GM19455 (cell line): Measurements from ENCODE around the gene RAPGEF1.
"Not testable (repeated sequence)": the region's sequence is repeated elsewhere in the genome, so short reads cannot be mapped to it uniquely, and the experiment has no call there.

Experiments
- ATAC-seq: cut with Tn5 transposase; IDR thresholded peaks from one replicate; pipeline ENCODE4 v1.9.1; 2021; ENCODE audit not compliant: unreplicated experiment

Gene RAPGEF1

DNA sequence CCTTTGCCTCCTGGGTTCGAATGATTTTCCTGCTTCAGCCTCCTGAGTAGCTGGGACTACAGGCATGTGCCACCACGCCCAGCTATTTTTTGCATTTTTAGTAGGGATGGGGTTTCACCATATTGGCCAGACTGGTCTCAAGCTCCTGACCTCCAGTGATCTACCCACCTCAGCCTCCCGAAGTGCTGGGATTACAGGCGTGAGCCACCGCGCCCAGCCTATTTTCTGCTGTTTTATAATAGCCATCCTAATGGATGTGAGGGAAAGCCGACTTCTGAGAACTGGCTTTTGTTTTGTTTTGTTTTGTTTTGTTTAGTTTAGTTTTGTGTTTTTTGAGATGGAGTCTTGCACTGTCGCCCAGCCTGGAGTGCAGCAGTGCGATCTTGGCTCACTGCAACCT, 13.9 kb upstream of the RAPGEF1 start:
- ATAC-seq: not testable (repeated sequence)

DNA sequence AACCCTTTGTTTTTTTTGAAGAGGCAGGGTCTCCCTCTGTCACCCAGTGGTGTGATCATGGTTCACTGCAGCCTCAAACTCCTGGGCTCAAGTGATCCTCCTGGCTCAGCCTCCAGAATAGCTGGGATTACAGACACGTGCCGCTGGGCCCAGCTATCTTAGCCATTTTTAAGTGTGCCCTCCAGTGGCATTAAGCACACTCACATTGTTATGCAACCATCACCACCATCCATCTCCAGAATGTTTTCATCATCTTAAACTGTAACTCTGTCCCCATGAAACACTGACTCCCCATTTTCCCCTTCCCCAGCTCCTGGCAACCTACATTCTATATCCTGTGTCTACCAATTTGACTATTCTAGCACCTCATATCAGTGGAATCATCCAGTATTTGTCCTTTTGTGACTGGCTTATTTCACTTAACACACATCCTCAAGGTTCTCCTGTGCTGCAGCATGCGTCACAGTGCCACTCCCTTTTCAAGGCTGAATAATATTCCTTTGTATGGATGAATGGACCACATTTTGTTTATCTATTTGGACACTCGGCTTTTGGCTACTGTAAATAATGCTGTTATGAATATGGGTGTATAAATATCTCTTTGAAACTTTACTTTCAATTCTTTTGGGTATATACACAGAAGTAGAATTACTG, 12.5 kb upstream of the RAPGEF1 start:
- no peak for ATAC-seq

DNA sequence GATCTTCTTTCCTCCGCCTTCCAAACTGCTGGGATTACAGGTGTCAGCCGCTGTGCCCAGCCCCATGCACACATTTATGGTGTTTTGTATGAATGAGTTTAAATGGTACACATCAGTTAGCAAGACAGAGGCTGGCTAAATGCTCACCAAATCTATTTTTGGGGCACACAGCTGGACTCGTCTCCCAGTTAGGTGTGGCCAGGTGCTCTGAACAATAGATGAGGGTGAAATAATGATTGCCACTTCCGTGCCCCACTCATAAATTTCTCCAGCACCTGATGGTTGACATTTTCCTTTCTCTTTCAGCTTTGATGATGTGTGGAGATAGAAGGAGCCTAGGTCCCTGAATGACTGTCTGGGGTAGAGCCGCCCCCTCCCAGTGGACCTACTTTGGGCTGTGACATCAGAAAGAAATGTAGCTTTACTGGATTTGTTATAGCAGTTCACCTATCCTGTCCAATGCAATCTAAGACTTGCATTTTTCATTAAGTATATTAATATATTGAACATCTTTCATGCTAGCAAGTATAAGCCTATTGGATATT, 8.6 kb upstream of the RAPGEF1 start:
- ATAC-seq: no peak

DNA sequence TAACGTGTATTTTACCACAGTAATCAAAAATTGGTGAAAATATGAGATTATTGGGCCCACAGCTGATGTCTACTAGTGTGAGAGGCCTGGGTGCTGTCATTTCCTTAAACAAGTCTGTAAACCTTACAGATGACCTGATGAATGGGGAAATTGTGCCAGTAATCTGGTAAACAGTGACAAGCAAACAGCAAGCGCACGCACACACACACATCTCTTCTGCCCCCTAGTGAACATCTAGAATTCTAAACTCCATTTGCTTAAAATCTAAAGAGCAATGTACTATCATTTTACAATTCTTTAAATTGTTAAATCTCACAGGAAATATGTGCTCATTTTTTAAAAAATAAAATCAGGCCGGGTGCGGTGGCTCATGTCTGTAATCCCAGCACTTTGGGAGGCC, 7.5 kb upstream of the RAPGEF1 start:
- no peak for ATAC-seq

DNA sequence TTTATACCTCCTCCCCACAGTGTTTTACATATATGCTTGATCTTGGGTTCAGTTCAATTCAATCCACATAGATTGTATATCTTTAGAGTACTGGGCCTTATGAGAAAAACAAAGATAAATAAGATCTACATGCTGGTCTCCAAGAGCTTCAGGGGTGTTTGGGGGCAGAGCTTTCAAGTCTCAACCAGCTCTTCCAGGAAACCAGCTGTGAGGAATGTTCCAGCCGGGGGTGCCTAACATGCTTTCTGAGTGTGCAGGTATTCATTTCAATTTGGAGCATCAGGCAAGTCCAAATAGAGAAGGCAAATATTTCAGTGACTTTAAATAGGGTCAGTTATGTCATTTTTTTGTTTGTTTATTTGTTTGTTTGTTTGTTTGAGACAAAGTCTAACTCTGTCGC, 5.7 kb upstream of the RAPGEF1 start:
- no peak for ATAC-seq

DNA sequence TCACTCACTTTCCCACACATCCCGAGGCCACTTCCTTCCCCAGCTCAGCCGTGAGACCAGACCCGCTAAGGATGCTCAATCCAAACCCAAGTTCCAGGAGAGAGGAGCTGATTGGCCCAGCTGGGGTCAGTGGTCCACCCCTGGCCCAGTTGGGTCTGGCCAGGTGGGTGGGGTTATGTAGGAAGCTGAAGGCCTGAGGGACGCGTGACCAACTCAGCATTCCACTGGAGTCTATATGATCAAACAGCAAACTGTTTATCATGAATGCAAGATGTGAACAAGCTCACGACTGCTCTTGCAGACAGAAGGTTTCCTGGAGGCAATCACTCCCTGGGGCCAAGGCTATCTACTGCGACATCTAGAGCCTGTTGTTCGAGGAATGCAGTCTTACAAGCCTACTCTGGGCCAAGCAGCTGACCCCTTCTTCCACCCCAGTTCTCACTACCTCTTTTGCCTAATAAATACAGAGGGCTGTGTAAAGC, 4.9 kb upstream of the RAPGEF1 start:
- no peak for ATAC-seq

DNA sequence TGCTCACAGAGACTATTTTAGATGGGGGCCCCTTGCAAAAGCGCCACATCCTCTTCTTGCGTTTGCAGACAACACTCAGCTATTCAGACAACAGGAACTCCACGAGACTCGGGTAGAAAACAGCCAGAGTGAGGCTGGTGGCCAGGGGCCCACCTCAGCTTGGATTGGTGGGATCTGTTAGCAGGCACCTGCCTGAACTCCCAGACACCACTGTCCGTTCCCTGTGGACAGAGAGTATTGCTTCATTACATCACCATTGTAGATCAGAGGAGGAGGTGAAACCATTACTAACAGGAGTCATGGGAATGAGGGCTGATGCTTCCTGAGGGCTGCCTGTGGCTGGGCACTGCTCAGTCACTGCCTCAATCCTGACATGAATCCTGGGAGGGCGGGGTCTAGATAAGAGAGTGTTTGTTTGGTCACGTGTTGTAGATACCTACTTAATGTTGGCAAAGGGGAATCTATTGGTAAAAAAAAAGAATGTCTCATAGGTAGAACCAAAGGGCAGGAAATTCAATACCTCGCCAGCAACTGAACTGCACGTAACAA, 4.4 kb upstream of the RAPGEF1 start:
- no peak for ATAC-seq

DNA sequence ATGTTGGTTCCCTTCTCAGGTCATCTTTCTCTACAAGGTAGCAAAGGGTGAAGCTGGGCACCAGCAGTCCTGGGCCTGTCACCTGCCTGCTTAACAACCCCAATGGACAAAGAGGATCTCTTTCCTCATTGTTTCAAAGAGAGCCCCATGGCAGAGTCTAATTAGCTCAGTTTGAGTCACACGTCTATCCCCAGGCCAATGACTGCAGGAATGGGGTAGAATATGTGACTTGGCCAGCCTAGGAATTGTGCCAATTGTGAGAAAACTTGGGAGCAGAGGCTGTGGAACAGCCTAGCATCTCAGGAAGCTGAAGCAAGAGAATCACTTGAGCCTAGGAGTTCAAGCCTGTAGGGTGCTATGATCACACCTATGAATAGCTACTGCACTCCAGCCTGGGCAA, 3.6 kb upstream of the RAPGEF1 start:
- ATAC-seq: no peak

DNA sequence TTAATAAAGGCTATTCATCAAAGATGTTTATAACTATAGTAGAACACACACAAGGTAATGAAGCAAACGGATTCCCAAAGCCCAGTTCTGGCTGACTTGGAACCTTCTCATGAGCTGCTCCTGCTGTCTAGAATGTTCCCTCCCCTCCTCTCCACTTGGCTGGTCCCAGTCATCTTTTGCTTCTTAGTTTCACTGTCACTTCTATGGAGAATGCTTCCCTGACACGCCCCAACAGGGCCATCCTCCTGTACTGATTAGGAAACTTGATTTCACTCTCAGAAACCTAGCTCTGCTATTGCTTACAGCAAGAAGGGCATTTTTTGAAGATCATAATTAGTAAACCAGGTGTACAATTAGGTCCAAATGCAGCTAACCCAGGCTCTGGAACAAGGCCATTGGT, 3.2 kb upstream of the RAPGEF1 start:
- ATAC-seq: no peak

DNA sequence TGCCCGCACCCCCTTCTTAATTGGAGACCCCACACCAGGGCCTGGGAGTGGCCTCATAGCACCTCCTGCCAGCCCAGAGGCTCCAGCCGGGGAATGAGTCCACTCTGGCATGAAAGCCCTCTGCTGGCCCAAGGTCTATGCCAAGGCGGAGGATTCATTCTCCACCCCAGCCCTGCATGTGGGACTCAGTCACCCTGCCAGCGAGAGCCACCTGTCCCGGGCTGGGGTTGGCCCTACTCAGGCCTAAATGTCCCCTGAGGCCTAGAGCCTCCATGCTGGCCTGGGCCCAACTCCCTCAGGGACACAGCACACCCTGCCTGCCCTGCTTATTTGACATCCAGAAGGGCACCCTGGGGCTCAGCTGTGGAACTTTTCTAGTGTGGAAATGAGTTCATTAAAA, 1.0 kb upstream of the RAPGEF1 start:
- no peak for ATAC-seq

DNA sequence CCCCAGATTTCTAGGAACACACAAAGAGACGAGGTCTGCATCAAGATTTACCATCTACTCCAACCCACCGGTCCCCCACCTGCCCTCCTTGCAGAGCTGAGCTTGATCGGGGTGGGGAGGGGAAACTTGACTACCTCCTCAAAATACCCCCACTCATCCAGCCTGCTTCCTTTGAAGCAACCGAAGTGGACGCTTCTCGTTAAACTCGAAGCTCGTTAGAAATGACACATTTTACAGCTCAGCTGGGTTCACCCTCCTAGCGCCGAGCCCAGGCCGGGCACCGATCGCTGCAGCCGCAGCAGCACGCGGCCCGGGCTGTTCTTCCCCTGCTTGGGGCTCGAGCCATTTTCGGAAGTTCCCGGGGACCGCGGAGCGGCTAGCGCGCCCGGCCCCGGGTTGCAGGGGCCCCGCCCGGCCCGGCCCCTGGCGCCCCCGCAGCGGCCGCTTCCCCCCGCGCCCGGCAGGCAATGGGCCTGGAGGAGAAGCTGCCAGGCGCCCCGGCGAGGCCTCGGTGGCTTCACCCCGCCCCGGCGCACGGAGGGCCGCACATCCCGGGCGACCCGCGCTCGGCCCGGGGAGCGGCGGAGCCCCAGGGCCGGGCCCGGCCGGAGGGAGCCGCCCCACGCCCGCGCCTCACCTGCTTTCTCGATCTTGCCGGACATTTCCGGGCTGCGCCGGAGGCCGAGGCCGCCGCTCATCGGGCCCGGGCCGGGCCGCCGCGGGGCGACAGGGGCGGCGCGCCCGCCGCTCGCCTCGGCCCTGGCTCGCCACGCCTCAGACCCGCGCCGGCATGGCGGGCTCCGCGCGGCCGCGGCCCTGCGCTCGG, 530 bp downstream of the RAPGEF1 start:
- ATAC-seq: peak; percentile 24

DNA sequence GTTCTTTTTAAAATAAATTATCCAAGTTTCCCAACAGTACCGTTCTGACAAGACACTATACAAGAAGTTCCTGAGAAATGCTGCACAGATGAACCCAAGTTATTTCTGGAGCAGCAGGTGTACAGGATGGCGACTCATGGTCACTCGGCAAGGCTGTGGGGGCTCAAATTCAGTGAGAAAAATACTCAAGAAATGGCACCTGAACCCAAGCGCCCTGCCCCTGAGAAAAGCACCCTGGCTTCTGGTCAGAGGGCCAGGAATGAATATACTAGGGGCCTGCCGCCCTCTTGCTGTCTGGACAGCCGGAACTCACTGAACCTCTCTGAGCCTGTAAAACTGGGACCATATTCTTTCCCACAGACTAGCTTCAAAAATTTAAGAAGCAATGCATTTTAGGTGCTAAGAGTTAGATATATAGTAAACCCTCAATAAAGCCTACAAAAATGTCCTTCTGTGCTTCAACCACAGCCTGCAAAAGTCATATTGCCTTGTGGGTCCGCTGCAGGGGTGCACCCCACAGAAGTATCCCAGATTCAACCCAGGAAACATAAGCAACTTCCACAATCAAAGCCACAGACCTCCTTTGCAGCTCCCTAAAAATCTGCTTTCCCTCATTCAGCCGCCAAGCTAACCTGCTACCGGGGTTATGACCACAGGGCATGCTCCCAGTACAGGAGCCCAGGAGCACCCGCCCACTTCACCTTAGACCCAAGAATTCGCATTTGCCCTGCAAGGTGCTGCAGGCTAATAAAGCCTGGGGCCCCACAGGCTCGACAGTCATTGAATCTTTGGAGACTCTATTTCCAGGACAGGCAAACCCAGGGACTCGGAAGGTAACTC, 1.4 kb downstream of the RAPGEF1 start:
- ATAC-seq: no peak

DNA sequence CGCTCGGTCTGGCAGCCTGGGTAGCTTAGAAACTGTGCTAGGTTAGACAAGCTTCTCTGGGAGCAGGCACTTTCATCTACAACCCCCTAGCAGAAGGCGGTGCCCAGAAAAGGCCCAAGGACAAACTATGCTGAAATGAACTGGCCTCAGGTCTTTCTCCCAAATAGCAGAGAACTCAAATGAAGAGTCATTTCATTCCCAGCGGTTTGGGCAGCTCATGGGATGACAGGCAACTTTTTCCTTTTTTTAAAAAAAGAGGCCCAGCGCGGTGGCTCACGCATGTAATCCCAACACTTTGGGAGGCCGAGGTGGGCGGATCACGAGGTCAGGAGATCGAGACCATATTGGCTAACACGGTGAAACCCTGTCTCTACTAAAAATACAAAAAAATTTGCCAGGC, 2.5 kb downstream of the RAPGEF1 start:
- no peak for ATAC-seq

DNA sequence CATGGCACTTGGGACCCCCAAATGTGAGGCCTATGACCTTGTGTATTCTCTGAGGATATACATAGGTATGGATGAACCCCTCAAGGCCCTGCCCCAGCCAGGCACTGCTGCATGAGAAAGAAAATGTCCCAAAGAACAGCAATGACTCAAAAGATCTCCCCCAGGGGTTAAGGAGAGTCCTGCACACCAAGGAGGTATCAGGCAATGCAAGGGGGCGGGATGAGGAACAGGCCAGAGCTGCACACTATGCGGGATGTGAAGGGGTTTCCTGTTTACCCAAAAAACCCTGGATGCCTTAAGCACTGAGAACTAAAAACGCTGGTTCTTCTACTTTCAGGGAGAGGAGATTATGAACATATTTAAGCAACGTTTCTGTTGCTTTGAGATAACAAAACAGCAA, 3.4 kb downstream of the RAPGEF1 start:
- no peak for ATAC-seq

DNA sequence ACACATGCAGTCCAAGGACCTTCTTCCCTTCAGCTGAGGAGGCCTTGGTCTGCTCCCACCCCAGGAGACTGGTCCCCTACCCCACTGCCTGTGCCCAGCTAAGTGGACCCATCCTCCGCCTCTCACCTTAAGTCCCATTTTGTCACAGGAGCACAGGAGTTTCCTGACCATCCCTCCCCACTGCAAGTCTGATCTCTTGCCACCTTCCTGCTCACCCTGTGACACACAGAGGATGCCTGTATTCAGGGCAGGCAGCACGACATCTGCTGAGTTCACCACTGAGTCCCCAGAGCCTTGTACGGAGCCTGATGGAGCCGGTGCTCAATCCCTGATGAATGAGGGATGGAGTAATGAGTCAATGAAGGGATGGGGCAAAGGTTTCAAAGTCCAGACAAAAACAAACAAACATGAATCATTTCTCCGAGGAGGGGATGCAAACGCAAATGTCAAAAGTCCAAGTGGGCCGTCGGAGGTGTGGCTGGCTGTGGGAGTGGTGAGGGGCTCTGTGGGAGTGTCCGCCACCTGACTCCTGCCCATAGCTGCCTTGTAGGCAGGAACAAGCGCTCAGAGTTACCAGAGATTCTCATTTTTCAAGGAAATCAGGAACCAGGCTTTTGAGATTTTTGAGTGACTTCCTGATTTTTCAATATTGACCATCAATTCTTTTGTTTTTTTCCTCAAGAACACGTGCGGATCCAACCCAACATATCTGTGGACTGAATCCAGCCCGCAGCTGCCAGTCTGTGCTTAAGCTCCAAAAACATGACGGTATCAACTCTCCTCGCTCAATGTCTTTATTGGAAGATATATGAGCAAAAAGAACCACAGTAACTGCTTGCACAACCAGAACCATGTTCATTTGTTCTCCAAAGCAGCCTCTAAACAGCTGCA, 4.4 kb downstream of the RAPGEF1 start:
- no peak for ATAC-seq

DNA sequence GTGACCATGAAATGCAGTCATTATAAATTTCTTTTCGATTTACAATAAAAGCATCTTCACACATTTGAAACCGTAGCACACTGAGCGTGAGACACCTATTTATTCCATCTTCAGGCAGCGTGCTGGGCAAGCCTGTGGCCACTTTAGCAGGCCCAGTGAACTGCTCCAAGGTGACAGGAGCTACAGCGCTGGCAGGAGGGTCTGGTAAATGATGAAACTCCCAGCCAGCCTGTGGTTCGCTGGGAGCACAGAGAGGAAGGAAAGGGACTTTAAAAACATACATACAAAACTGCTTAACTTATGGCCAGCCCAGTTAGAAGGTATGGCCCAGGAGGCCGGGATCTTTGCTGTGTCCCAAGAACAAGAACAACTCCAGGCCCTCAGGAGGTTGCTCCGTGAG, 5.1 kb downstream of the RAPGEF1 start:
- ATAC-seq: no peak

DNA sequence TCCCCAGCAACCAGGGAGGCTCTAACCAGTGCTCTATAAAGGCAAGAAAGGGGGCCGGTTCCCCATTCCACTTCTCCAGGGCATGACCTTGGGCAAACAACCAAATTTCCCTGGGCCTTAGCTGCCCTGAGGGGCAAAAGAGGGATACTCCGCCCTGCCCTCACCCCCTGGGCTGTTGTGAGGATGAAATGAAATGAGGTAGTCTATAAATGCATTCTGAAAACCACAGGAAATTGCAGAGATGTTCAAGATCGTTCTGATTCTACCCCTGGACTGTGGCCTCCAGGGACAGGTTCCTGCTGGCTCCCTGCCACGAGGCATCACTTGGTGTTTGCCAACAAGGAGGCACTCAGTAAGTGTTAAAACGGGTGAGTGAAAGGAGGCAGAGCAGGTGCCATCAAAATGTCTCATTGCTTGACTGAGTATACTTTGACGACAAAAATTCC, 5.7 kb downstream of the RAPGEF1 start:
- ATAC-seq: no peak

DNA sequence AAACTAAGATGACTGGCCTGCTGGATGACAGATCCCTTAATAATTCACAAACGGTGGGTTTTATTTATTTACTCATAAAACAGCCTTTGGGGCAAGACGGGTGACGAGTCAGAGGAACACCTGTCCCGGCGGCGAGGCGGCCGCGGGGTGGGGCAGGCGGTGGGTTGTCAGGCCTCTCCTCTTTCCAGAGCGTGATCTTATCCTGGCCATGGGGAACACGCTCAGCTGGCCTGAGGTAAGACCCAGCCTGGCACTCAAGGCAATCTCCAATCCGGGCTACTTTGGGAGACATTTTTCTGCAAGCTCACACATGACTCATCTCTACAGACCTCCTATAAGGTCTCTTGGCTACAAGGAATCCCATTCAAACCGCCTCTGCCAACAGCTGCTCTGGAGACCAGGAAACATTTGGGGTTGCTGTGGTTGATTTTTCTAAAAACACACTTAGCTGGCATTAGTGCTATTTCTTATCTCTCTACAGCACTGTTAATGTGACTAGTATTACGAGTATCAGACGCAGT, 6.3 kb downstream of the RAPGEF1 start:
- ATAC-seq: no peak

DNA sequence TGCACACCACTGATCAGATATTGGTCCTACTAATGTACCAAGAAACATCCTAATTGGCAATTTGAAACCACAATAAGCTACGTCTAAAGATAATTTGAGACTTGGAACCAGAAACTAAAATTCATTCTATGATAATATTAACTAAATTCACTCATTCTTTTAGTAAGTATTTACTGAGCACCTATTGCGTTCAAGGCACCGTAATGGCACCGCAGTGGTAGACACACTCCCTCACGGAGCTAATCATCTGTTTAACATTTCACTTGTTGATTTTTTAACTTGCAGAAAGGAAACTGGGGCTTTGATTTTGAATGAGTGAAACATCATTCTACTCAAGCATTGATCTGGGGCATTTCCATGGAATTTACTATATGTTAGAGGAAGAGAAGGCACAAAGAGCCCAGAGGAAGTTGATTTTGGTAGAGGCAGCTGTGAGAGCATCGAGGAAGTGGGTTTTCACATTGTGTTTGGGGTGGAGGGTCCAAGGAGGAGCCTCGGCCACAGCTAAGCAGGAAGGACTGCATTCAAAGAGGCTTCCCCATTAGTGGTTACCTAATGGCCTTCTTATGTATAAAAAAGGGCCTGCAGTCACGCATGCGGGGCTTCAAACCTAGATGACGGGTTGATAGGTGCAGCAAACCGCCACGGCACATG, 7.1 kb downstream of the RAPGEF1 start:
- no peak for ATAC-seq
